Activated CD4-positive, alpha-beta T cell treated with anti-CD3 and anti-CD28 coated beads, Interleukin-2, amount 10 ng/mL, durations not matched to agents 24 days and 14 days (primary cell): ENCODE results near the gene LCN10. TPM values are rescaled to one million over a fixed set of nuclear protein-coding genes. Genes with fewer than 3 reads are reported as not detected.

Source experiments
- DNase-seq: peaks from one replicate; pipeline ENCODE4 v3.0.0; 2022
- H3K27ac Mint-ChIP-seq: one replicate; pipeline ENCODE4 v1.8.0; 2022; ENCODE audit warnings: mild to moderate bottlenecking, mixed read lengths
- H3K27me3 Mint-ChIP-seq: one replicate; pipeline ENCODE4 v1.8.0; 2022; ENCODE audit warnings: mixed read lengths
- H3K36me3 Mint-ChIP-seq: one replicate; pipeline ENCODE4 v1.8.0; 2022; ENCODE audit warnings: low read depth, mild to moderate bottlenecking, mixed read lengths
- H3K4me1 Mint-ChIP-seq: one replicate; pipeline ENCODE4 v1.8.0; 2021; ENCODE audit warnings: mixed read lengths
- H3K4me3 Mint-ChIP-seq: one replicate; pipeline ENCODE4 v1.8.0; 2022; ENCODE audit warnings: mild to moderate bottlenecking, moderate library complexity, mixed read lengths
- H3K9me3 Mint-ChIP-seq: one replicate; pipeline ENCODE4 v1.8.0; 2021; ENCODE audit warnings: mixed read lengths
- intact Hi-C: fragments of 100-400 bp; cut with micrococcal nuclease; formaldehyde crosslinking; loops from one replicate; pipeline ENCODE4 v1.15.1; 2023
- total RNA-seq: library from RNA; stranded (reverse); gene quantifications from 2 replicates; pipeline ENCODE4 v1.2.3, GENCODE V29; 2022

The LCN10 gene
- total RNA-seq, 1 donor from 2014 or later, result 1.7 TPM

- Mint-ChIP-seq H3K9me3 (no peaks in the 10 kb centered on the region), H3K4me1 (peaks cover 6% of the 10 kb centered on the region), H3K27me3 (peaks cover 8% of the 10 kb centered on the region), H3K27ac (no peak overlapping the region), H3K36me3 (no peaks in the 10 kb centered on the region), H3K4me3 (no peak overlapping the region)
- DNase-seq, result no peak
- intact Hi-C loops, result no loop called here
These were observed 46.8 kb downstream of the LCN10 start for GRCh38 chr9:136695955-136696354.

GRCh38 chr9:136695435-136695895 is 47.3 kb downstream of the LCN10 start:
- no peaks in the 10 kb centered on the region for H3K9me3 Mint-ChIP-seq
- H3K27me3 Mint-ChIP-seq, result peaks cover 8% of the 10 kb centered on the region
- DNase-seq, result no peak
- no peak overlapping the region for H3K27ac Mint-ChIP-seq
- intact Hi-C loops, result no loop called here
- H3K36me3 Mint-ChIP-seq, result no peaks in the 10 kb centered on the region
- H3K4me1 Mint-ChIP-seq, result peaks cover 4% of the 10 kb centered on the region
- H3K4me3 Mint-ChIP-seq, result no peak overlapping the region

GRCh38 chr9:136694872-136695247 is 47.9 kb downstream of the LCN10 start:
- no peak overlapping the region for H3K27ac Mint-ChIP-seq
- no peak overlapping the region for H3K4me3 Mint-ChIP-seq
- peaks cover 6% of the 10 kb centered on the region for H3K27me3 Mint-ChIP-seq
- H3K36me3 Mint-ChIP-seq, result no peaks in the 10 kb centered on the region
- intact Hi-C loops, result no loop called here
- no peak for DNase-seq
- H3K4me1 Mint-ChIP-seq, result no peaks in the 10 kb centered on the region
- no peaks in the 10 kb centered on the region for H3K9me3 Mint-ChIP-seq

GRCh38 chr9:136694163-136694871 is 48.4 kb downstream of the LCN10 start:
- Mint-ChIP-seq H3K9me3 (no peaks in the 10 kb centered on the region), H3K4me3 (no peak overlapping the region), H3K36me3 (no peaks in the 10 kb centered on the region), H3K27me3 (peaks cover 7% of the 10 kb centered on the region), H3K27ac (no peak overlapping the region), H3K4me1 (no peaks in the 10 kb centered on the region)
- intact Hi-C loops, result no loop called here
- peak; percentile 77 for DNase-seq

GRCh38 chr9:136693490-136694162 is 49.1 kb downstream of the LCN10 start:
- intact Hi-C loops, result no loop called here
- Mint-ChIP-seq H3K4me1 (no peaks in the 10 kb centered on the region), H3K27ac (no peak overlapping the region), H3K4me3 (no peak overlapping the region), H3K36me3 (no peaks in the 10 kb centered on the region), H3K9me3 (no peaks in the 10 kb centered on the region), H3K27me3 (peaks cover 8% of the 10 kb centered on the region)
- no peak for DNase-seq

GRCh38 chr9:136693135-136693489 is 49.6 kb downstream of the LCN10 start:
- Mint-ChIP-seq H3K4me1 (no peaks in the 10 kb centered on the region), H3K9me3 (no peaks in the 10 kb centered on the region), H3K36me3 (no peaks in the 10 kb centered on the region), H3K27me3 (peaks cover 7% of the 10 kb centered on the region), H3K4me3 (no peak overlapping the region), H3K27ac (no peak overlapping the region)
- DNase-seq, result no peak
- intact Hi-C loops, result no loop called here

- intact Hi-C loops, result no loop called here
These were observed 50.3 kb downstream of the LCN10 start for GRCh38 chr9:136692185-136693134.

GRCh38 chr9:136691316-136692184 is 51.2 kb downstream of the LCN10 start:
- H3K27ac Mint-ChIP-seq, result no peak overlapping the region
- H3K9me3 Mint-ChIP-seq, result no peaks in the 10 kb centered on the region
- H3K27me3 Mint-ChIP-seq, result peaks cover 4% of the 10 kb centered on the region
- intact Hi-C loops, result no loop called here
- H3K4me3 Mint-ChIP-seq, result no peak overlapping the region
- H3K36me3 Mint-ChIP-seq, result no peaks in the 10 kb centered on the region
- H3K4me1 Mint-ChIP-seq, result no peaks in the 10 kb centered on the region
- DNase-seq, result no peak

More at GRCh38 chr9:136692185-136693134, 50.3 kb downstream of the LCN10 start:
- no peak overlapping the region for H3K27ac Mint-ChIP-seq
- peaks cover 6% of the 10 kb centered on the region for H3K27me3 Mint-ChIP-seq
- no peaks in the 10 kb centered on the region for H3K9me3 Mint-ChIP-seq
- no peak overlapping the region for H3K4me3 Mint-ChIP-seq
- H3K4me1 Mint-ChIP-seq, result no peaks in the 10 kb centered on the region
- H3K36me3 Mint-ChIP-seq, result no peaks in the 10 kb centered on the region
- DNase-seq, result no peak

GRCh38 chr9:136690806-136691261 is 51.9 kb downstream of the LCN10 start:
- intact Hi-C loops, result no loop called here
- Mint-ChIP-seq H3K4me1 (peaks cover 4% of the 10 kb centered on the region), H3K36me3 (no peaks in the 10 kb centered on the region), H3K4me3 (no peak overlapping the region), H3K9me3 (no peaks in the 10 kb centered on the region), H3K27me3 (peaks cover 4% of the 10 kb centered on the region), H3K27ac (no peak overlapping the region)
- DNase-seq, result no peak

- Mint-ChIP-seq H3K4me1 (peaks cover 4% of the 10 kb centered on the region), H3K9me3 (no peaks in the 10 kb centered on the region), H3K36me3 (no peaks in the 10 kb centered on the region), H3K4me3 (no peak overlapping the region), H3K27ac (no peak overlapping the region), H3K27me3 (peaks cover 4% of the 10 kb centered on the region)
- intact Hi-C loops, result no loop called here
- DNase-seq, result no peak
These were observed 52.5 kb downstream of the LCN10 start for GRCh38 chr9:136690104-136690805.

GRCh38 chr9:136689108-136689460 is 53.7 kb downstream of the LCN10 start:
- Mint-ChIP-seq H3K27me3 (peaks cover 4% of the 10 kb centered on the region), H3K36me3 (no peaks in the 10 kb centered on the region), H3K4me1 (peaks cover 4% of the 10 kb centered on the region), H3K4me3 (no peak overlapping the region), H3K27ac (no peak overlapping the region), H3K9me3 (no peaks in the 10 kb centered on the region)
- intact Hi-C loops, result no loop called here
- no peak for DNase-seq

GRCh38 chr9:136688274-136689107 is 54.2 kb downstream of the LCN10 start:
- H3K36me3 Mint-ChIP-seq, result no peaks in the 10 kb centered on the region
- H3K27ac Mint-ChIP-seq, result no peak overlapping the region
- intact Hi-C loops, result no loop called here
- no peaks in the 10 kb centered on the region for H3K9me3 Mint-ChIP-seq
- peaks cover 4% of the 10 kb centered on the region for H3K27me3 Mint-ChIP-seq
- H3K4me1 Mint-ChIP-seq, result peaks cover 4% of the 10 kb centered on the region
- no peak for DNase-seq
- H3K4me3 Mint-ChIP-seq, result peak overlapping the region; percentile 12
